Karpas-422 (cell line): ENCODE results near the gene CDK8. TPM values are rescaled to one million over a fixed set of nuclear protein-coding genes. Genes with fewer than 3 reads are reported as not detected.
"Not testable (repeated sequence)": the region's sequence is repeated elsewhere in the genome, so short reads cannot be mapped to it uniquely, and the experiment has no call there.

Experiments
- DNase-seq: peaks from one replicate; pipeline ENCODE4 v3.0.0-alpha.2; 2015
- H2AFZ ChIP-seq: fragments of 200-600 bp; sonication (generic); 2 replicates; pipeline ENCODE4 v1.6.1; 2014; ENCODE audit warnings: antibody characterized with exemption, low read length, mixed read lengths
- H3K27ac ChIP-seq: fragments of 200-600 bp; sonication (generic); 2 replicates; pipeline ENCODE4 v1.5.1; 2014; ENCODE audit warnings: mild to moderate bottlenecking, low read length, moderate library complexity
- H3K27me3 ChIP-seq: fragments of 200-600 bp; sonication (generic); 2 replicates; pipeline ENCODE4 v1.6.1; 2014; ENCODE audit warnings: low read length, mixed read lengths
- H3K36me3 ChIP-seq: fragments of 200-600 bp; sonication (generic); 2 replicates; pipeline ENCODE4 v1.6.1; 2014; ENCODE audit warnings: low read length, mixed read lengths; ENCODE audit not compliant: insufficient read depth
- H3K4me1 ChIP-seq: fragments of 200-600 bp; sonication (generic); 2 replicates; pipeline ENCODE4 v1.6.1; 2014; ENCODE audit warnings: mild to moderate bottlenecking, low read length, mixed read lengths
- H3K4me2 ChIP-seq: fragments of 200-600 bp; sonication (generic); 2 replicates; pipeline ENCODE4 v1.6.1; 2014; ENCODE audit warnings: low read length, low read depth, mild to moderate bottlenecking; ENCODE audit not compliant: poor library complexity, severe bottlenecking
- H3K4me3 ChIP-seq: fragments of 200-600 bp; sonication (generic); 2 replicates; pipeline ENCODE4 v1.5.1; 2014; ENCODE audit warnings: mild to moderate bottlenecking, antibody characterized with exemption, low read length, mixed read lengths
- H3K79me2 ChIP-seq: fragments of 200-600 bp; sonication (generic); 2 replicates; pipeline ENCODE4 v1.6.1; 2014; ENCODE audit warnings: mild to moderate bottlenecking, low read length, mixed read lengths
- H3K9ac ChIP-seq: fragments of 200-600 bp; sonication (generic); 2 replicates; pipeline ENCODE4 v1.6.0; 2014; ENCODE audit warnings: low read length
- H3K9me2 ChIP-seq: fragments of 200-600 bp; sonication (generic), shearing (Covaris generic); replicated peaks from 2 replicates; pipeline ENCODE4 v1.6.0; 2014; ENCODE audit warnings: mild to moderate bottlenecking, low read length, moderate library complexity; ENCODE audit not compliant: insufficient read depth
- H3K9me3 ChIP-seq: fragments of 300-700, 200-600 bp; sonication (generic); 2 replicates; pipeline ENCODE4 v1.6.1; 2014; ENCODE audit warnings: low read length, mixed read lengths
- H4K20me1 ChIP-seq: fragments of 200-600 bp; sonication (generic); 2 replicates; pipeline ENCODE4 v1.6.1; 2014; ENCODE audit warnings: mild to moderate bottlenecking, antibody characterized with exemption, low read length, low read depth; ENCODE audit not compliant: insufficient read depth
- total RNA-seq: library from RNA; depleted of rRNA; stranded (reverse); fragments of >200 nt; shearing (Covaris generic); gene quantifications from 2 replicates; pipeline ENCODE4 v1.2.3, GENCODE V29; 2014; ENCODE audit warnings: low replicate concordance

The CDK8 gene
- total RNA-seq, 1 experiment from 2014 or later, result 12.8 TPM

DNA sequence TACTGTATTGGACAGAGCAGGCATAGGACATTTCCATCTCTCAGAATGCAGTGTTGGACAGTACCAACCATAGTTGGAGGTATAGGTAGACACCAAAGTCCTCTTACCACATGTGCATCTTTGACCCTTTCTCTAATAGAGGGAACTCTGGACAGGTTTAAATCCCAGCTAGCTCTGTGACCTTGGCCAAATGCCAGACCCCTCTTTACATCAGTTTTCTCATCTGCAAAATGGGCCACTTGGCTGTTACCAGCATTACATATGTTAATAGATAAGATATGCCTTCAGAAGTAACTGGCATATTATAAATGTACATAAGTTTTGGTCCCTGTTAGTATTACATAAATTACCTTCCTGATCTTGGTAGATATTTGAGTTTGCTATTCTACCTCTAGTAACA, 54.3 kb downstream of the CDK8 start:
- no peak overlapping the region for H3K27ac ChIP-seq
- H3K9me2 ChIP-seq, result no peaks in the 10 kb centered on the region
- DNase-seq, result no peak
- H3K4me3 ChIP-seq, result no peak overlapping the region
- no peak overlapping the region for H3K4me2 ChIP-seq
- no peak overlapping the region for H2AFZ ChIP-seq
- no peaks in the 10 kb centered on the region for H3K4me1 ChIP-seq
- H3K9me3 ChIP-seq, result no peaks in the 10 kb centered on the region; the same call in 1 of the 2 replicates
- H3K9ac ChIP-seq, result no peak overlapping the region
- H4K20me1 ChIP-seq, result peaks cover 37% of the 10 kb centered on the region
- no peaks in the 10 kb centered on the region for H3K27me3 ChIP-seq
- H3K79me2 ChIP-seq, result no peaks in the 10 kb centered on the region
- H3K36me3 ChIP-seq, result no peaks in the 10 kb centered on the region

DNA sequence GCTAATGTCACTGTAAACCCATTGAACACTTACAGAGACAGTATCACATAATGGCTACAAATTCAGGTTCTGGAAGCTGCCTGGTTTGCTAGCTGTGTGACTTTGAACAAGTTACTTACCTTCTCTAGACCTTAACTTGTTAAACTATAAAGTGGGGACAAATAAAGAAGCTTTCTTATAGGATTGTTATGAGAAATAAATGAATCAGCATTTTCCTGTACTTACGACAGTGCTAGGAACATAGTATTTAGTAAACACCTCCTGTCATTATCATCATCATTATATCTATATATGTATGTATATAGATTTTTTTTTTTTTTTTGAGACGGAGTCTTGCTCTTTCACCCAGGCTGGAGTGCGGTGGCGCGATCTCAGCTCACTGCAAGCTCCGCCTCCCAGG, 54.9 kb downstream of the CDK8 start:
- H3K79me2 ChIP-seq, result no peaks in the 10 kb centered on the region
- no peak overlapping the region for H3K27ac ChIP-seq
- H4K20me1 ChIP-seq, result peaks cover 43% of the 10 kb centered on the region
- no peaks in the 10 kb centered on the region for H3K4me1 ChIP-seq
- H3K9ac ChIP-seq, result no peak overlapping the region
- no peak overlapping the region for H3K4me2 ChIP-seq
- H3K9me2 ChIP-seq, result no peaks in the 10 kb centered on the region
- H3K36me3 ChIP-seq, result no peaks in the 10 kb centered on the region
- no peaks in the 10 kb centered on the region for H3K27me3 ChIP-seq
- no peak for DNase-seq
- H3K9me3 ChIP-seq, result no peaks in the 10 kb centered on the region; the same call in 1 of the 2 replicates
- H2AFZ ChIP-seq, result no peak overlapping the region
- no peak overlapping the region for H3K4me3 ChIP-seq

DNA sequence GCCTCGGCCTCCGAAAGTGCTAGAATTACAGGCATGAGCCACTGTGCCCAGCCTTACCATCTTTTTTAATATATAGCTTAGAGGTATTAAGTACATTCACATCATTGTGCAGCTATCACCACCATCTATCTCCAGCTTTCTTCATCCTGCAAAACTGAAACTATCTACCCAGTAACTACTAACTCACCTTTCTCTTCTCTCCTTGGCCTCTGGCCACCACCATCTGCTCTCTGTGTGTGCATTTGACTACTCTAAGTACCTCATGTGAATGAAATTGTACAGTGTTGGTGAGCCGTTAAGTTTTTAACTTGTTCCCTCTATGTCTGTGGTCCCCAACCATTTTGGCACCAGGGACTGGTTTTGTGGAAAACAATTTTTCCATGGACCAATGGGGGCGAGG, 56.1 kb downstream of the CDK8 start:
- H3K9ac ChIP-seq, result no peak overlapping the region
- no peaks in the 10 kb centered on the region for H3K79me2 ChIP-seq
- no peak overlapping the region for H3K27ac ChIP-seq
- H3K36me3 ChIP-seq, result no peaks in the 10 kb centered on the region
- no peak overlapping the region for H2AFZ ChIP-seq
- H4K20me1 ChIP-seq, result peaks cover 47% of the 10 kb centered on the region
- H3K27me3 ChIP-seq, result no peaks in the 10 kb centered on the region
- H3K4me1 ChIP-seq, result no peaks in the 10 kb centered on the region
- no peak for DNase-seq
- no peak overlapping the region for H3K4me3 ChIP-seq
- no peaks in the 10 kb centered on the region for H3K9me2 ChIP-seq
- H3K4me2 ChIP-seq, result no peak overlapping the region
- no peaks in the 10 kb centered on the region; the same call in 1 of the 2 replicates for H3K9me3 ChIP-seq

DNA sequence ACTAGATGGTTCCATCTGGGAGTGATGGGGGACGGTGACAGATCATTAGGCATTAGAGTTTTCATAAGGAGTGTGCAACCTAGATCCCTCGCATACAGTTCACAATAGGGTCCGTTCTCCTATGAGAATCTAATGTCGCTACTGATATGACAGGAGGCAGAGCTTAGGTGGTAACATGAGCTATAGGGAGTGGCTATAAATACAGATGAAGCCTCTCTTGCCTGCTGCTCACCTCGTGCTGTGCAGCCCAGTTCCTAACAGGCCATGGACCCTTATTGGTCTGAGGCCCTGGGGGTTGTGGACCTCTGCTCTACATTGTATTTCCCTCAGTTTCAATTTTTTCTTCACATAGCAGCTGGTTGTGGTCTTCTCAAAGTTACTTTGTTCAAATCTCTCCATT, 56.5 kb downstream of the CDK8 start:
- no peak overlapping the region for H3K4me2 ChIP-seq
- H3K9me2 ChIP-seq, result no peaks in the 10 kb centered on the region
- peaks cover 46% of the 10 kb centered on the region for H4K20me1 ChIP-seq

DNA sequence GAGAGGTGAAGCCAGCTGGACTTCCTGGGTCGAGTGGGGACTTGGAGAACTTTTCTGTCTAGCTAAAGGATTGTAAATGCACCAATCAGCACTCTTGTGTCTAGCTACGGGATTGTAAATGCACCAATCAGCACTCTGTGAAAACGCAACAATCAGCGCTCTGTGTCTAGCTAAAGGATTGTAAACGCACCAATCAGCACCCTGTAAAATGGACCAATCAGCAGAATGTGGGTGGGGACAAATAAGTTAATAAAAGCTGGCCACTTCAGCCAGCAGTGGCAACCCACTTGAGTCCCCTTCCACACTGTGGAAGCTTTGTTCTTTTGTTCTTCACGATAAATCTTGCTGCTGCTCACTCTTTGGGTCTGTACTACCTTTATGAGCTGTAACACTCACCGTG, 58.1 kb downstream of the CDK8 start:
- DNase-seq, H3K9me2 ChIP-seq, H3K36me3 ChIP-seq, H3K27ac ChIP-seq, H3K4me3 ChIP-seq, H3K9ac ChIP-seq, H3K79me2 ChIP-seq, H3K27me3 ChIP-seq, H2AFZ ChIP-seq, H3K4me2 ChIP-seq, H3K9me3 ChIP-seq, H3K4me1 ChIP-seq: not testable (repeated sequence)
- H4K20me1 ChIP-seq, result peaks cover 50% of the 10 kb centered on the region

More for the DNA sequence above, 56.5 kb downstream of the CDK8 start:
- H3K9me3 ChIP-seq, result no peaks in the 10 kb centered on the region; the same call in 1 of the 2 replicates
- no peaks in the 10 kb centered on the region for H3K27me3 ChIP-seq
- no peak overlapping the region for H3K9ac ChIP-seq
- H3K36me3 ChIP-seq, result no peaks in the 10 kb centered on the region
- H3K79me2 ChIP-seq, result no peaks in the 10 kb centered on the region
- H3K4me1 ChIP-seq, result no peaks in the 10 kb centered on the region
- H3K4me3 ChIP-seq, result no peak overlapping the region
- no peak overlapping the region for H2AFZ ChIP-seq
- DNase-seq, result no peak
- H3K27ac ChIP-seq, result no peak overlapping the region

DNA sequence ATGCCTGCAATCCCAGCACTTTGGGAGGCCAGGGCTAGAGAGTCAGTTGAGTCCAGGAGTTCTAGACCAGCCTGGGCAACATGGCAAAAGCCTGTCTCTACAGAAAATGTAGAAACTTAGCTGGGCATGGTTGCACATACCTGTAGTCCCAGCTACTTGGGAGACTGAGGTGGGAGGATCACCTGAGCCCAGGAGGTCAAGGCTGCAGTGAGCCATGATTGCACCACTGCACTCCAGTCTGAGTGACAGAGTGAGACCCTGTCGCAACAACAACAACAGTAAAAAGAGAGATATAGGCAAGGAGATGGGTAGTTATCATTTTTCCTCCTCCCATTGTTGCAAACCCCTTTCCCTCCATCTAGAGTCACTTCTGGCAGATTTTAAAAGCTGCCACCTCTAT, 62.2 kb downstream of the CDK8 start:
- H4K20me1 ChIP-seq, result peaks cover 46% of the 10 kb centered on the region
- H3K9me2 ChIP-seq, H3K36me3 ChIP-seq, H3K27me3 ChIP-seq, H3K9me3 ChIP-seq, H3K9ac ChIP-seq, H3K4me3 ChIP-seq, H3K27ac ChIP-seq, H3K4me2 ChIP-seq, DNase-seq, H3K4me1 ChIP-seq, H2AFZ ChIP-seq, H3K79me2 ChIP-seq: not testable (repeated sequence)

DNA sequence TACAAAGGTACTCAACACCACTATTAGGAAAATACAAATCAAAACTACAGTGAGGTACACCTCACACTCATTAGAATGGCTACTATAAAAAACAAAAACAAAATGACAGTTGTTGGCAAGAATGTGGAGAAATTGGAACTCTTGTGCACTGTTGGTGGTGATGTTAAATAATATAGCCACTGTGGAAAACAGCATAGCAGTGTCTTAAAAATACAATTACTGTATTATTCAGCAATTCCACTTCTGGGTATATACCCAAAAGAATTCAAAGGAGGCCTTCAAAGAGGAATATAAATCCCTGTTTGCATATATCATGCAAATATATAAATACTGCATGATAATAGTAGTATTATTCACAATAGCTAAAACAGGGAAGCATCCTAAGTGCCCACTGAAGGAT, 66.8 kb downstream of the CDK8 start:
- Histone ChIP-seq H3K27me3 (no peaks in the 10 kb centered on the region), H3K9me2 (no peaks in the 10 kb centered on the region), H3K79me2 (no peaks in the 10 kb centered on the region), H3K4me1 (no peaks in the 10 kb centered on the region; the same call in 1 of the 2 replicates), H4K20me1 (peaks cover 39% of the 10 kb centered on the region), H3K36me3 (no peaks in the 10 kb centered on the region), H3K27ac (no peak overlapping the region), H3K4me3 (no peak overlapping the region), H2AFZ (no peak overlapping the region), H3K9ac (no peak overlapping the region), H3K9me3 (no peaks in the 10 kb centered on the region), H3K4me2 (no peak overlapping the region)
- DNase-seq, result no peak

DNA sequence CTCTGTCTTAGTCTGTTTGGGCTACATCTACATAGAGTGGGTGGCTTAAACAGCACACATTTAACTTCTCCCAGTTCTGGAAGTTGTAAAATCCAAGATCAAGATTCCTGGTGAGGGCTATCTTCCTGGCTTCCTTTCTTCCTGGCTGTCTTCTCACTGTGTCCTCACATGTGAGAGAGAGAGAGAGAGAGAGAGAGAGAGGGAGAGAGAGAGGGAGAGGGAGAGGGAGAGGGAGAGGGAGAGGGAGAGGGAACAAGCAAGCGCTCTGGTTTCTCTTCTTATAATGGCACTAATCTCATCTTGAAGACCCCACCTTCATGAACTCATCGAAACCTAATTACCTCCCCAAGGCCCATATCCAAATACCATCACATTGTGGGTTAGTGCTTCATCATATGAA, 69.2 kb downstream of the CDK8 start:
- no peaks in the 10 kb centered on the region for H3K9me2 ChIP-seq
- H3K36me3 ChIP-seq, result no peaks in the 10 kb centered on the region
- H3K9me3 ChIP-seq, result no peaks in the 10 kb centered on the region
- DNase-seq, result no peak
- H3K4me2 ChIP-seq, result no peak overlapping the region
- no peak overlapping the region for H3K4me3 ChIP-seq
- no peaks in the 10 kb centered on the region for H3K79me2 ChIP-seq
- H4K20me1 ChIP-seq, result peaks cover 41% of the 10 kb centered on the region
- no peak overlapping the region for H3K9ac ChIP-seq
- H2AFZ ChIP-seq, result no peak overlapping the region
- no peaks in the 10 kb centered on the region for H3K27me3 ChIP-seq
- no peak overlapping the region for H3K27ac ChIP-seq
- no peaks in the 10 kb centered on the region; the same call in 1 of the 2 replicates for H3K4me1 ChIP-seq

DNA sequence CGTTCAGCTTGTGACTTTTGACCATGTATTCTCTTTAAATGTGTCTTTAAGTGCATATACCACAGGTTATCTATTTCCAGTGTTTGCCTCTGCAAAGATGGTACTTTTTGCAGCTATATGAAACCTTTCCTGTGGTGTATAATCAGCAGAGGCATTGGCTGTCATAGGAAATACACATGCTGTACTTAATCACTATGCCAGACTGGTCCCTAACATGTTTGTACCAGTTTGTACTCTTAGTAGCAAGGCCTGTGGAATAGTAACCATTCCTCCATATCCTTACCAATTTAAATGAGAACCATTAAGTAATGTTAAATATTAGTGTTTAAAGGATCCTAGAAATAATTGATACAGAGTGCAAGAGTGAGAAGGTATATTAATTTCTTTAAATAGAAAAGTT, 69.8 kb downstream of the CDK8 start:
- Histone ChIP-seq H3K9ac (no peak overlapping the region), H4K20me1 (peaks cover 41% of the 10 kb centered on the region), H3K9me3 (no peaks in the 10 kb centered on the region), H3K27ac (no peak overlapping the region), H3K4me2 (no peak overlapping the region), H3K27me3 (0 out of 2 replicates have a peak, but pooled peaks cover 2% of the 10 kb centered on the region), H3K4me3 (no peak overlapping the region), H2AFZ (no peak overlapping the region), H3K9me2 (no peaks in the 10 kb centered on the region), H3K79me2 (no peaks in the 10 kb centered on the region), H3K4me1 (no peaks in the 10 kb centered on the region; the same call in 1 of the 2 replicates), H3K36me3 (no peaks in the 10 kb centered on the region)
- DNase-seq, result no peak
